HepG2 (cell line): ENCODE data around the gene TYMP. TPM values are rescaled to one million over a fixed set of nuclear protein-coding genes. Genes with fewer than 3 reads are reported as not detected.
A peak's percentile ranks its signal among the peaks of the same experiment; 100 is the strongest.

Experiments used
- CEBPZ ChIP-seq: IDR thresholded peaks from 2 replicates; pipeline ENCODE4 v1.6.1; 2012; ENCODE audit warnings: low read length, improper control_type of control experiment
- CHCHD3 ChIP-seq: sonication (generic); formaldehyde crosslinking; IDR thresholded peaks from 2 replicates; pipeline ENCODE4 v1.8.0; 2022; ENCODE audit warnings: mild to moderate bottlenecking, missing genetic modification reagents, moderate library complexity
- E2F1 ChIP-seq: sonication (generic); formaldehyde crosslinking; IDR thresholded peaks from 2 replicates; pipeline ENCODE4 v1.5.0; 2020; ENCODE audit warnings: missing genetic modification reagents
- EHMT2 ChIP-seq: fragments of 200-600 bp; sonication (generic); IDR thresholded peaks from 2 replicates; pipeline ENCODE4 v1.7.0; 2017; ENCODE audit warnings: antibody characterized with exemption, low read depth, low read length, borderline replicate concordance
- ETV6 ChIP-seq: sonication (generic); formaldehyde crosslinking; conservative IDR thresholded peaks from 2 replicates; pipeline ENCODE4 v1.4.0; 2020; ENCODE audit warnings: missing genetic modification reagents
- FOSL1 ChIP-seq: sonication (generic); formaldehyde crosslinking; IDR thresholded peaks from 2 replicates; pipeline ENCODE4 v1.9.0; 2021; ENCODE audit warnings: missing genetic modification reagents, borderline replicate concordance
- MAF1 ChIP-seq: sonication (generic); formaldehyde crosslinking; IDR thresholded peaks from 2 replicates; pipeline ENCODE4 v1.5.0; 2020; ENCODE audit warnings: missing genetic modification reagents, borderline replicate concordance
- NFYC ChIP-seq: IDR thresholded peaks from 2 replicates; pipeline ENCODE4 v1.6.1; 2016; ENCODE audit warnings: missing genetic modification reagents, missing compliant biosample characterization
- PPARG ChIP-seq: conservative IDR thresholded peaks from 2 replicates; pipeline ENCODE4 v1.6.1; 2016; ENCODE audit warnings: missing biosample characterization, missing genetic modification reagents
- REXO4 ChIP-seq: sonication (generic); formaldehyde crosslinking; IDR thresholded peaks from 2 replicates; pipeline ENCODE4 v1.8.0; 2022; ENCODE audit warnings: missing genetic modification reagents, mild to moderate bottlenecking, borderline replicate concordance
- SRSF1 ChIP-seq: fragments of 200-400 bp; formaldehyde crosslinking; optimal IDR thresholded peaks from 2 replicates; pipeline ENCODE3; 2017; ENCODE audit warnings: mild to moderate bottlenecking, low read depth, low read length, moderate library complexity
- ZFP82 ChIP-seq: sonication (generic); formaldehyde crosslinking; IDR thresholded peaks from 2 replicates; pipeline ENCODE4 v1.5.1; 2020; ENCODE audit warnings: mild to moderate bottlenecking, missing genetic modification reagents, borderline replicate concordance
- ZMYM2 ChIP-seq: sonication (generic); formaldehyde crosslinking; IDR thresholded peaks from 2 replicates; pipeline ENCODE4 v1.8.0; 2022; ENCODE audit warnings: mild to moderate bottlenecking, missing genetic modification reagents
- ZNF20 ChIP-seq: sonication (generic); formaldehyde crosslinking; IDR thresholded peaks from 2 replicates; pipeline ENCODE4 v1.4.0; 2020; ENCODE audit warnings: mild to moderate bottlenecking, moderate library complexity, missing genetic modification reagents
- ZNF430 ChIP-seq: sonication (generic); formaldehyde crosslinking; IDR thresholded peaks from 2 replicates; pipeline ENCODE4 v1.9.0; 2021; ENCODE audit warnings: mild to moderate bottlenecking, missing genetic modification reagents
- ZNF44 ChIP-seq: sonication (generic); formaldehyde crosslinking; IDR thresholded peaks from 2 replicates; pipeline ENCODE4 v1.5.1; 2020; ENCODE audit warnings: mild to moderate bottlenecking, missing genetic modification reagents
- ZNF878 ChIP-seq: sonication (generic); formaldehyde crosslinking; IDR thresholded peaks from 2 replicates; pipeline ENCODE4 v1.8.1; 2023; ENCODE audit warnings: mild to moderate bottlenecking, missing genetic modification reagents, moderate library complexity
- polyA plus RNA-seq, 8 experiments: library from polyadenylated mRNA; depleted of rRNA in 3 of 8; stranded (reverse) in 7 of 8; unstranded in 1 of 8; fragments of >200 nt; fragmentation: Illumina TruSeq in 4 of 8; extraction: Trizol in 4 of 8; gene quantifications; 2 replicates each; pipeline versions ENCODE4 v1.2.1 to v1.2.3, GENCODE V29; 2011 to 2016; ENCODE audit warnings: low read depth in 4 of 8, missing spikeins in 1 of 8, mixed read lengths in 1 of 8; ENCODE audit not compliant: insufficient read depth in 1 of 8
- total RNA-seq, 5 experiments: library from RNA; depleted of rRNA; stranded (reverse); fragments of >200 nt; fragmentation: Illumina TruSeq; extraction: Trizol; gene quantifications; 2 replicates each; pipeline ENCODE4 v1.2.3, GENCODE V29; 2016; ENCODE audit warnings: low read depth in 1 of 5
- TF ChIP-seq, protein P1 (sequence below): sonication (generic); formaldehyde crosslinking; IDR thresholded peaks from 2 replicates; pipeline ENCODE4 v1.5.0; 2020; ENCODE audit warnings: missing genetic modification reagents
- TF ChIP-seq, protein P2 (sequence below): sonication (generic); formaldehyde crosslinking; conservative IDR thresholded peaks from 2 replicates; pipeline ENCODE4 v1.8.1; 2023; ENCODE audit warnings: missing genetic modification reagents

TYMP gene
- total and polyA plus RNA-seq, 2 of the 13 experiments (the other 11 are each of a cell fraction or from before 2014, with no cell fraction given): 3.9 to 4.3 TPM

DNA sequence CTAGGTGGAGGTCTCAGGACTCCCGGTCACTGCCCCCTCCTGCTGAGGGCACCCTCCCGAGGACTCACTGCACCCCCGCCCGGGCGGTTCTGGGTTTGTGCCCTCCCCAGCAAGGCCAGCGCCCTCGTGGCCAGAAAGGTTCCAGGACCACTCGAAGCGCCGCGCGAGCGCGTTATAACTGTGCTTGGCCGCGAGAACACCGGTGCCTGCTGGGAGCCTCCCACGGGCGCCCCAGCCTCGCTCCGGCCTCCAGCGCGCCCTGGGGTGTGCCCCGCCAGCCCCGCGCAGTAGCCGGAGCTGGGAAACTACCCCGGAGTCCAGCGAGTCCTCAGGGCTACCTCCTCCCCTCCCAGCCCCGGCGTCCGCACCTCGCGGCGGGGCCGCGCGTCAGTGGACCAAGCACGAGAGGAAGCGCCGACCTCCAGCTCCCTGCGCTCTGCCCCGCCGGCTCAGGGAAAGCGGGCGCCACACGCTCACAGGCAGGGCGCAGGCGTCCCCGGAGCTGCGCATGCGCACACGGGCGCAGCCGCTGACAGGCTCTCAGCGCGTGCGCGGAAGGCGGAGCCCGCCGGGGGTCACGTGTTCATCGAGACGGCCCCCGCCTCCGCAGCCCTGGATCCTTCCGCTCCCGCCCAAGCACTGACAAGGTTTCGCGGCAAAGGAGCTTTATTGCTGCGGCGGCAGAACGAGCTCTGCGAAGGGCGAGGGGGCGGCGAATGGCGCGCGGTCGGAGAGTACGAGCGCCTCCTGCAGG lies 4.5 kb downstream of the TYMP start, which contains the start of gene SCO2 (continued):
- TF ChIP-seq CEBPZ (no peak), ZNF44 (CRISPR knock-in tag) (peak; percentile 90), ETV6 (no peak), CHCHD3 (CRISPR knock-in tag) (no peak), FOSL1 (CRISPR knock-in tag) (no peak), ZFP82 (no peak), ZNF430 (peak; percentile 4; the same call in 1 of the 2 replicates), E2F1 (peak; percentile 67), EHMT2 (no peak), ZNF20 (peak; percentile 23; the same call in 1 of the 2 replicates), MAF1 (CRISPR knock-in tag) (no peak), PPARG (CRISPR knock-in tag) (no peak; the same call in 1 of the 2 replicates), SRSF1 (peak; percentile 8), REXO4 (peak; percentile 77; the same call in 1 of the 2 replicates), ZMYM2 (CRISPR knock-in tag) (no peak), NFYC (CRISPR knock-in tag) (no peak), ZNF878 (CRISPR knock-in tag) (no peak)
- TF ChIP-seq, protein P1, sequence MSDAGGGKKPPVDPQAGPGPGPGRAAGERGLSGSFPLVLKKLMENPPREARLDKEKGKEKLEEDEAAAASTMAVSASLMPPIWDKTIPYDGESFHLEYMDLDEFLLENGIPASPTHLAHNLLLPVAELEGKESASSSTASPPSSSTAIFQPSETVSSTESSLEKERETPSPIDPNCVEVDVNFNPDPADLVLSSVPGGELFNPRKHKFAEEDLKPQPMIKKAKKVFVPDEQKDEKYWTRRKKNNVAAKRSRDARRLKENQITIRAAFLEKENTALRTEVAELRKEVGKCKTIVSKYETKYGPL (CRISPR knock-in tag): no peak
- TF ChIP-seq, protein P2, sequence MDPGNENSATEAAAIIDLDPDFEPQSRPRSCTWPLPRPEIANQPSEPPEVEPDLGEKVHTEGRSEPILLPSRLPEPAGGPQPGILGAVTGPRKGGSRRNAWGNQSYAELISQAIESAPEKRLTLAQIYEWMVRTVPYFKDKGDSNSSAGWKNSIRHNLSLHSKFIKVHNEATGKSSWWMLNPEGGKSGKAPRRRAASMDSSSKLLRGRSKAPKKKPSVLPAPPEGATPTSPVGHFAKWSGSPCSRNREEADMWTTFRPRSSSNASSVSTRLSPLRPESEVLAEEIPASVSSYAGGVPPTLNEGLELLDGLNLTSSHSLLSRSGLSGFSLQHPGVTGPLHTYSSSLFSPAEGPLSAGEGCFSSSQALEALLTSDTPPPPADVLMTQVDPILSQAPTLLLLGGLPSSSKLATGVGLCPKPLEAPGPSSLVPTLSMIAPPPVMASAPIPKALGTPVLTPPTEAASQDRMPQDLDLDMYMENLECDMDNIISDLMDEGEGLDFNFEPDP: no peak
